Mucosa of gallbladder (tissue), 1 donor: ENCODE data around the gene NSMF. TPM values are rescaled to one million over a fixed set of nuclear protein-coding genes. Genes with fewer than 3 reads are reported as not detected.
A peak's percentile ranks its signal among the peaks of the same experiment; 100 is the strongest.

Experiments
- DNase-seq: peaks from one replicate; pipeline ENCODE4 v3.0.0-alpha.2; 2020; ENCODE audit warnings: low spot score
- total RNA-seq: library from RNA; stranded (reverse); gene quantifications from one replicate; pipeline ENCODE4 v1.2.1, GENCODE V29; 2021
- donor health status: DM: no; HTN: no; CAD: no.

NSMF gene
- total RNA-seq, 1 donor from 2014 or later: 69.6 TPM

GRCh38 chr9:137492464-137493363 lies 33.6 kb upstream of the NSMF start:
- DNase-seq: no peak

- DNase-seq: no peak
These were observed 32.8 kb upstream of the NSMF start for GRCh38 chr9:137491735-137492432.

GRCh38 chr9:137490532-137491186 lies 31.5 kb upstream of the NSMF start:
- no peak for DNase-seq

- DNase-seq: no peak
These were observed 29.8 kb upstream of the NSMF start for GRCh38 chr9:137488906-137489305.

GRCh38 chr9:137488327-137488653 lies 29.2 kb upstream of the NSMF start:
- DNase-seq: no peak

GRCh38 chr9:137487454-137488326 lies 28.6 kb upstream of the NSMF start:
- DNase-seq: no peak

- no peak for DNase-seq
These were observed 27.7 kb upstream of the NSMF start for GRCh38 chr9:137486545-137487453.

GRCh38 chr9:137486141-137486490 lies 27.0 kb upstream of the NSMF start:
- no peak for DNase-seq

GRCh38 chr9:137485343-137486140 lies 26.4 kb upstream of the NSMF start:
- no peak for DNase-seq

GRCh38 chr9:137484551-137485315 lies 25.6 kb upstream of the NSMF start:
- no peak for DNase-seq

- DNase-seq: peak; percentile 50
These were observed 23.1 kb upstream of the NSMF start for GRCh38 chr9:137482094-137482781.

- no peak for DNase-seq
These were observed 21.9 kb upstream of the NSMF start for GRCh38 chr9:137480686-137481683.

- DNase-seq: no peak
These were observed 21.0 kb upstream of the NSMF start for GRCh38 chr9:137479892-137480685.

GRCh38 chr9:137478962-137479861 lies 20.1 kb upstream of the NSMF start:
- no peak for DNase-seq

GRCh38 chr9:137478613-137478961 lies 19.5 kb upstream of the NSMF start:
- DNase-seq: no peak
